Measurements from ENCODE around the gene BBX. TPM values are rescaled to one million over a fixed set of nuclear protein-coding genes. Genes with fewer than 3 reads are reported as not detected.

The BBX gene
- total and polyA plus RNA-seq, 2 of the 13 experiments (the other 11 are each of a cell fraction or from before 2014, with no cell fraction given), result 13.7 to 23.2 TPM

DNA sequence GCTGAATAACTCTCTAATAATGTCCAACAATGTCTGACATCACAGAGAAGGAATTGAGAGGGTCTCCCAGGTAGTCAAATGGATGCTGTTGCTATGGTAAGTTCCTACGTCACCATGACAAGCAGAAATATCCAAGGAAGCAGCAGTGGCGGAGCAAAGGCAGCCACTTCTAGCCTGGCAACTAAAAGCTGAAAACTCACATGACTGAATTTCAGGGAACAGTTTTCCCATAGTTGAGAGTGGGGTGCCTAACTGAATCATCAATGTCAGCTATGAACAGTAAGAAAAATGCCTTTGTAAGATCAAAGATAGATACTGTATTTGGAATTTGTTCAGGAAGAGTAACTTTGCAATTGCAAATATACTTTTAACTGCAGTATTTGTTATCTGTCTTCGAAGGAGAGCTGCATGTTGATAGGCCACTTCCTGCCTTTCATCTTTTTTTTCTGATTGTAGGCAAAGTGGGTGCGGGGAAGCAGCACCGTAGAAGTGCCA, 161.7 kb downstream of the BBX start:
- no peak overlapping the region for H3K4me3 ChIP-seq (replicated peaks in 1 of 3; ENCODE audit: insufficient read depth in 1 of 3, low read depth in 2 of 3, low read length in 3 of 3)
- H3K27me3 ChIP-seq (ENCODE audit: control insufficient read depth in 1 of 2, insufficient read depth in 2 of 2, low read length in 2 of 2), result no peaks in the 10 kb centered on the region
- no peaks in the 10 kb centered on the region for H4K20me1 ChIP-seq (ENCODE audit: insufficient read depth, low read length)
- in situ Hi-C loops (cut with HindIII; ENCODE audit: extremely low pct_ligation_motif_present, low pct_unique_long_range_greater_than_20kb), result no loop called here
- BruUV-seq (replicated peaks), result no TSS peak
- H3K79me2 ChIP-seq (ENCODE audit: insufficient read depth, low read length), result peaks cover 3% of the 10 kb centered on the region
- peaks cover 12% of the 10 kb centered on the region for H3K9me3 ChIP-seq (ENCODE audit: low read length)
- DNase-seq (ENCODE audit: low spot score) (peak; percentile 93), FAIRE-seq (peak; percentile 79), ATAC-seq (peak; percentile 85)
- peaks cover 85% of the 10 kb centered on the region for H3K4me1 ChIP-seq (ENCODE audit: insufficient read depth, low read length)
- WGBS (ENCODE audit: low lambda C conversion rate), result 18% methylated on average over 5 of the region's 5 CpGs
- H2AFZ ChIP-seq (ENCODE audit: low read length), result no peak overlapping the region
- ChIA-PET POLR2A (interaction anchor here (1.2 kb wide), 1 partner anchor 13 kb away, joined by 3 read pairs; no protein-coding TSS in a partner anchor), CTCF (ENCODE audit: low intra/inter-chr PET ratio, low total read pairs) (no interaction called here)
- H3K4me2 ChIP-seq (ENCODE audit: low read depth, low read length), result peak overlapping the region; percentile 19; the same call in 1 of the 2 replicates
- H3K36me3 ChIP-seq (replicated peaks in 1 of 2; ENCODE audit: control insufficient read depth in 1 of 2, insufficient read depth in 2 of 2, low read length in 2 of 2), result no peaks in the 10 kb centered on the region; a peak in 1 of 5 replicates
- H3K9ac ChIP-seq (ENCODE audit: insufficient read depth, low read depth, low read length), result peak overlapping the region; percentile 57
- peak overlapping the region; percentile 69 for H3K27ac ChIP-seq (ENCODE audit: extremely low read length, insufficient read depth, low read length)
- intact Hi-C loops (cut with micrococcal nuclease; ENCODE audit: unreplicated experiment), result no loop called here
- peak; percentile 75; the same call in 1 of the 2 replicates for TF ChIP-seq ARID3A (IDR thresholded peaks at IDR 0.05; ENCODE audit: low read depth, low read length)
- TF ChIP-seq SOX6 (IDR thresholded peaks at IDR 0.05), result no peak
- peak; percentile 80 for TF ChIP-seq SOX6 (CRISPR knock-in tag; IDR thresholded peaks at IDR 0.05)
- no peak for TF ChIP-seq SP140L (CRISPR knock-in tag; IDR thresholded peaks at IDR 0.05; ENCODE audit: borderline replicate concordance)
- TF ChIP-seq NAIF1 (CRISPR knock-in tag; IDR thresholded peaks at IDR 0.05; ENCODE audit: borderline replicate concordance), result no peak
- no peak for TF ChIP-seq KMT2A (CRISPR knock-in tag; IDR thresholded peaks at IDR 0.05)
- TF ChIP-seq SMC3 (IDR thresholded peaks at IDR 0.05; ENCODE audit: low read length), result no peak
- 0 out of 2 replicates have a peak, but pooled peaks have one; percentile 48 for TF ChIP-seq KLF6 (CRISPR knock-in tag; IDR thresholded peaks at IDR 0.05)
- TF ChIP-seq TBL1XR1 (IDR thresholded peaks at IDR 0.05; ENCODE audit: borderline replicate concordance, low read length, partially characterized antibody), result no peak
- peak; percentile 82 for TF ChIP-seq KDM6A (CRISPR knock-in tag; IDR thresholded peaks at IDR 0.05; ENCODE audit: low read depth)
- TF ChIP-seq, protein P1, sequence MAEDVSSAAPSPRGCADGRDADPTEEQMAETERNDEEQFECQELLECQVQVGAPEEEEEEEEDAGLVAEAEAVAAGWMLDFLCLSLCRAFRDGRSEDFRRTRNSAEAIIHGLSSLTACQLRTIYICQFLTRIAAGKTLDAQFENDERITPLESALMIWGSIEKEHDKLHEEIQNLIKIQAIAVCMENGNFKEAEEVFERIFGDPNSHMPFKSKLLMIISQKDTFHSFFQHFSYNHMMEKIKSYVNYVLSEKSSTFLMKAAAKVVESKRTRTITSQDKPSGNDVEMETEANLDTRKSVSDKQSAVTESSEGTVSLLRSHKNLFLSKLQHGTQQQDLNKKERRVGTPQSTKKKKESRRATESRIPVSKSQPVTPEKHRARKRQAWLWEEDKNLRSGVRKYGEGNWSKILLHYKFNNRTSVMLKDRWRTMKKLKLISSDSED (CRISPR knock-in tag; IDR thresholded peaks at IDR 0.05), result no peak
- 0 out of 2 replicates have a peak, but pooled peaks have one; percentile 22 for TF ChIP-seq RFX5 (IDR thresholded peaks at IDR 0.05; ENCODE audit: low read depth, low read length)
- TF ChIP-seq ETV6 (CRISPR knock-in tag; conservative IDR thresholded peaks at IDR 0.05), result no peak
- TF ChIP-seq ISL2 (CRISPR knock-in tag; IDR thresholded peaks at IDR 0.05), result peak; percentile 99
- peak; percentile 69; the same call in 1 of the 2 replicates for TF ChIP-seq MEIS2 (CRISPR knock-in tag; IDR thresholded peaks at IDR 0.05)
- TF ChIP-seq, protein P2, sequence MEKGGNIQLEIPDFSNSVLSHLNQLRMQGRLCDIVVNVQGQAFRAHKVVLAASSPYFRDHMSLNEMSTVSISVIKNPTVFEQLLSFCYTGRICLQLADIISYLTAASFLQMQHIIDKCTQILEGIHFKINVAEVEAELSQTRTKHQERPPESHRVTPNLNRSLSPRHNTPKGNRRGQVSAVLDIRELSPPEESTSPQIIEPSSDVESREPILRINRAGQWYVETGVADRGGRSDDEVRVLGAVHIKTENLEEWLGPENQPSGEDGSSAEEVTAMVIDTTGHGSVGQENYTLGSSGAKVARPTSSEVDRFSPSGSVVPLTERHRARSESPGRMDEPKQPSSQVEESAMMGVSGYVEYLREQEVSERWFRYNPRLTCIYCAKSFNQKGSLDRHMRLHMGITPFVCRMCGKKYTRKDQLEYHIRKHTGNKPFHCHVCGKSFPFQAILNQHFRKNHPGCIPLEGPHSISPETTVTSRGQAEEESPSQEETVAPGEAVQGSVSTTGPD (CRISPR knock-in tag; IDR thresholded peaks at IDR 0.05), result no peak
- TF ChIP-seq FOXJ3 (CRISPR knock-in tag; IDR thresholded peaks at IDR 0.05; ENCODE audit: borderline replicate concordance), result peak; percentile 80; the same call in 1 of the 2 replicates
- TF ChIP-seq EP300 (IDR thresholded peaks at IDR 0.05; ENCODE audit: low read depth in 2 of 2, low read length in 2 of 2), result peak in 1 of 2 experiments; percentile 95; a peak in 2 of 4 replicates
- peak; percentile 94 for TF ChIP-seq EP300 (CRISPR knock-in tag; IDR thresholded peaks at IDR 0.05; ENCODE audit: borderline replicate concordance)
- TF ChIP-seq, protein P3, sequence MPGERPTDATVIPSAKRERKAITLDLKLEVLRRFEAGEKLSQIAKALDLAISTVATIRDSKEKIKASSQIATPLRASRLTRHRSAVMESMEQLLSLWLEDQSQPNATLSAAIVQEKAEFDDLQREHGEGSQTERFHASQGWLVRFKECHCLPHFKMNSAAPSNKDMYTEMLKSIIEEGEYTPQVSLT (CRISPR knock-in tag; IDR thresholded peaks at IDR 0.05; ENCODE audit: borderline replicate concordance, low read depth), result no peak
- peak; percentile 79; the same call in 1 of the 2 replicates for TF ChIP-seq MED13 (CRISPR knock-in tag; IDR thresholded peaks at IDR 0.05)
